Right ventricle myocardium inferior (tissue), 1 donor: ENCODE results near the gene HSF5. TPM values are rescaled to one million over a fixed set of nuclear protein-coding genes. Genes with fewer than 3 reads are reported as not detected.
"Not testable (repeated sequence)": the region's sequence is repeated elsewhere in the genome, so short reads cannot be mapped to it uniquely, and the experiment has no call there.

Source experiments
- ATAC-seq: fragments of 200-7000 bp; cut with Tn5 transposase; one replicate; pipeline ENCODE4 v1.9.1; 2020; ENCODE audit warnings: mild to moderate bottlenecking, moderate library complexity
- DNase-seq: peaks from one replicate; pipeline ENCODE4 v3.0.0; 2021; ENCODE audit errors: missing footprints
- intact Hi-C: fragments of 100-400 bp; cut with DNase I; formaldehyde crosslinking; loops from one replicate; pipeline ENCODE4 v1.11.0; 2022
- total RNA-seq: library from RNA; stranded (reverse); fragmentation: NEBNext Ultra II Directional; extraction: Animal tissue kit (Norgen Biotek cat#: 25700); gene quantifications from one replicate; pipeline ENCODE4 v1.2.1, GENCODE V29; 2021
- donor health status: DM: no; HTN: yes; CAD: no; lungs with severe emphysema.

HSF5 gene
- total RNA-seq, 1 donor from 2014 or later = not detected

DNA sequence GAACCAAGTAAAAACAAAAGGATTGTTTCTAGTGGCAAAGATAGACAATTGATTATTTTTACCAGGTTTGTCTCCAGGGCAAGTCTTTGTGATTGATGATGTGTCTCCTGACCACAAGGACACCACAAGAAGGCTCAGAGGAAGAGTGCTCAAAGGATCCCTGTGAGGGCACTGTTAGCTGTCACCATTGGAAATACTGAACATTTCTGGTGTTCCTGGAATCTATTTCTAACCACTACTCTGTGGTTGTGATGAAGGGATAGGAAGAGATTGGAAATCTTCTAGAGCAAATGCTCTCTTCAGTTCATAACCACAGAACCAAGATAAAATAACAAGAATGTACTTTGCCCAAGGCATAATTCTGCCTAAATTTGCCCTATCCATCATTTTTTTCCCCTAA is 86.2 kb downstream of the HSF5 start:
- ATAC-seq (no peak), DNase-seq (no peak)
- intact Hi-C loops = no loop called here

DNA sequence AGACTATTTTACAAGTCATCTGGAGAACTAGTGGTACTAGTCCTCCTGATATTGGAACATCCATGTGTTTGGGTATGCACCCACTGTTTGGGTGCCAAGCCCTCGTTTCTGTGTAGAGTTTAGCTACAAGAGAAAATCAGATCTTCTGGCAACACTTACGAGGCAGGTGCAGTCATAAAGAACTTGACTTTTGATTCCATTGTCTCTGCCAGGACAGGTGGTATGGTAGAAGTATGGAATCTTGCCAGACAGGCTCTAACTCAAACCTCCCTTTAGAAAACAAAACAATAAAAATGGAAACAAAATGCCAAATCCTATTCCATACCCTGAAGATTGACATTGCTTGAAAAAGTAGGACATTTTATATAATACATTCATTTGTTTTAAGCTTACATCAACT is 86.9 kb downstream of the HSF5 start:
- DNase-seq (no peak), ATAC-seq (no peak)
- intact Hi-C loops = no loop called here

DNA sequence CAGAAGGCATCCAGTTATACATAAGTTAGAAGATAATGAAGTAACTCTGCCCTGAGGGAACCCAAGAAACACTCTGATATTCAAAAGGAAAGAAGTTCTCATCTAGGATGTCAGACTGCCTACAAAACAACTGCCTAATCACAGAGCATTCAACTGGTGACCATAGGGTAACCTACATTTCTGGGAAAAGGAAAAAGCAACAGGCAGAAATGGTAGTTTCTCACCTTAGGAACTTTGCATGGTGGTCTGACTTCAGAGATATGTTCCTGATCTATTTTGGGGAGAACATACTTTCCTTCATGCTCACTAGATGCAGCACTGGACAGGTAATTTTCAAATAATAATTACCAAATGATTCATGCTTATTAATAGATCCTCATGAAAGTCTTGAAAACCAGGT is 87.4 kb downstream of the HSF5 start:
- no peak for DNase-seq
- no peak for ATAC-seq
- intact Hi-C loops = no loop called here

DNA sequence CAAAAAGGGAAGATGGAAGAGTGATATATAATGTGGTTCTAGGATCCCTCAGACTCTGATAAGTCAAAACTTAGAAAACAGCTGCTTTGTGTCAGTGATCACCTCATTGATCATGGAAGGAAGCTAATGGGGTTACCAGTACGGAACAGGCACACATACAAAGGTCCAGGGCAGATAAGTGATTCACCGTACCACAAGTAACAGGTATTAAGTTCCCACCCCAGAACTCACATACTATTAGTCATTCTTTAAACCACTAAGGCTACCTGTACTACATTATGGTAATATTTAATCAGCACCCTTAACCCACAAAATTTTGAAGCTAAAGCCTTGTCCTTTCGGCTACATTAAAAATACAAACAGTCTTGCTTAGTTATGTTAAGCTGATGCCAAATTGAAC is 88.2 kb downstream of the HSF5 start:
- intact Hi-C loops = no loop called here
- DNase-seq (no peak), ATAC-seq (no peak)

DNA sequence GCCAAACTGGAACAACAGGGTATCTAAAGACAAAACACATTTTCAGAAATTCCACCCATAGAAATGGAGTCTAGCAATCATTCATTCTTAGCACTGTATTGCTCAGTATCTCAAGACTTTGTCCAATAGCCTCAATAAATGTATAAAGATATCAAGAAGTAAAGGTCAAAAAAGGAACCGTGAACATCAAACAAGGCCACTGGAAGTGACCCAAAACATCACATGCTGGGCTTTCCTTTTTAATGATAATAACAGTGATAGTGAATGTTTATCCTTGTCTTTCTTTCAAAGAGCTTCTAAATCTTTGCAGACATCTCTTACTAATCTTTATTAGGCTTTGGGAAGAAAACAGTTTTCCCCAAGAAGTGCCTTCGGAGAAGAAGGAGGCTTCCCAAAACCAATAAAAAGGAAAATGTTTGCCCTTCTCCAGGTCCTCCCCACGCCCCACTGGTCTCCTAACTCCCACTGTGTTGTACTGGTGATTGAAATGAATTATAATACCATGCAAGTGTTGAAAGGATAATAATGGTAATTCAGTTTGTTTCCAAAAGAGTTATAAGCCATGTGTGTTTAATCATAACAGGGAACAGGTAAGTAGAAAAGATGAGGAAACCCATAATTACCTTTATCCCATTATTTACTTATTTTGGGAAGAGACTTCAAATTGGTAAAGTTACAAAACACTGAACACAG is 89.5 kb downstream of the HSF5 start:
- ATAC-seq = no peak
- intact Hi-C loops = no loop called here
- no peak for DNase-seq

DNA sequence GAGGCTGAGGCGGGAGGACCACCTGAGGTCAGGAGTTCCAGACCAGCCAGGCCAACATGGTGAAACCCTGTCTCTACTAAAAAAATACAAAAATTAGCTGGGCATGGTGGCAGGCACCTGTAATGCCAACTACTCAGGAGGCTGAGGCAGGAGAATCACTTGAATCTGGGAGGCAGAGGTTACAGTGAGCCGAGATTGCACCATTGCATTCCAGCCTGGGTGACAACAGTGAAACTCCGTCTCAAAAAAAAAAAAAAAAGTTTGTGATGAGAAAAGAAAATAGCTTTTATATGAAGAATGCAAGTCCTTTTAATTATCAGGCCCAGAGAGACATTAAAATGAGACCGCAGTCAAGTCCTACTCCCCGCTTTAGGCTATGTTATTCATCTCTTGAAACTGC is 90.8 kb downstream of the HSF5 start:
- DNase-seq, intact Hi-C loops, ATAC-seq: not testable (repeated sequence)

DNA sequence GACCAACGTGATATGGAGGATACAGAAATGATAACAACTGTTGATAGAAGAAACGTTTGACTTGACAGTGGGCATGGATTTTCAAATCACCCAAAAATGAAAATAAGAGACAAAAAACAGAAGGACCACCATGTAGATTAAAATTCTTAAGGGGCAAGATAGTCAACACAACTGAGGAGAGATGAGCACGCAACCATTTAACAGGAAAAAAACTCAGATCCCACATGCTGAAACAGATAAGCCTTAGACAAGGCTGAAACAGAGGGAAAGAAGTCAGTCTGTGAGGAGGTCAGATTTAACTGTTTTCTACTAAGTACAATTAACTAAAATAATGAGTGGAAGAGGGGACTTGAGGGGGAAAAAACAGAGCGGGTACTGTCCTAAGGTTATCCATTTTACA is 92.0 kb downstream of the HSF5 start:
- intact Hi-C loops = no loop called here
- ATAC-seq (no peak), DNase-seq (no peak)

GRCh38 chr17:58394534-58395223 is 93.5 kb downstream of the HSF5 start:
- ATAC-seq (no peak), DNase-seq (no peak)
- intact Hi-C loops = no loop called here

DNA sequence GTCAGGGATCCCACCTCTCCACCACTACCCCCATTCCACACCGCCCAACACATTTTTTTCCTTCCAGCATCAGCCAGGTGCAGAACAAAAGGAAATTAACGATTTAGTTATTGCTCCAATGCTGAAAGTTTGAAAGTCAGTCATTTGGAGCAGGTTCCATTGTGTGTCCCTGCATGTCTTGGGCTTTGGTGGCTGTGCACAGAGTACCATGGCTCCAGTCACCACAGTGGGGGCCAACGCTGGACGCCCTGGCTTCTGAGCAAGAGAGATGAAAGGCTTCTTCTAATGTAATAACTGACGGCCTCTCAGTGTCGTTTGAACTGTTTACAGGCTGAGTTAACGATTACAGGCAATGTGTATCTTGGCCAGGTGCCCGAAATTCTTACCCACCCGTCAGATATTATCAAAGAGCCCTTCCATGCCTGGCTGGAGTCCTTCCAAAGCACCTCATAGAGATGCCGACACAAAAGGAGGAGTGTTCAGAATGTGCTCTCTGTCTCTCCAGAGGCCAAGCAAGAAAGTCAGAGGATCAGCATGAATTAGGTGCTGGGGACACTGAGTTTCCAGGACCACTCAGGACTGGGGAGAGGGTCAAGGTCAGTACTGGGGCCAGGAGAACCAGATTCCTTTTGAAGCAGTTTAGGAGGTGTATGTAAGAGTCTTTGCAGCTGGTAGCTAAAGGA is 96.8 kb downstream of the HSF5 start:
- intact Hi-C loops = no loop called here
- no peak for DNase-seq
- no peak for ATAC-seq

DNA sequence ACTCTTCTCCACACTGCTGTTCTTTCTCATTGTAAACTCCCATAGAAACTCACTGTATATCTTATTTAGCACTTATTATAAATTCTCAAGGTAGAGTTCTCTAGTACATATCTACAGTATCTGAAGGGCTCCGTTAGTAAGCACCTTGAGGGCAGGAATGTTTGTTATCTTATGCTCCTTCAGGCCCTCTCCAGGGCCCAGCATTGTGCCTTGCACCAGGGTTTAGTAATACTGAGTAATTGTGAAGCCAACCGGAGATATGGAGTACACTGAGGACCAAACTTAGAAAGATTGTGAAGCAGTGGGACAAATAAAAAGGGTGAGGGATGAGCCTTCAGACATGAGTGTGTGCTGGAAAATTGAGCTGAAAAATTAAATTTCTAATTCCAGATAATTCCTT is 97.3 kb downstream of the HSF5 start:
- DNase-seq (no peak), ATAC-seq (no peak)
- intact Hi-C loops = no loop called here

DNA sequence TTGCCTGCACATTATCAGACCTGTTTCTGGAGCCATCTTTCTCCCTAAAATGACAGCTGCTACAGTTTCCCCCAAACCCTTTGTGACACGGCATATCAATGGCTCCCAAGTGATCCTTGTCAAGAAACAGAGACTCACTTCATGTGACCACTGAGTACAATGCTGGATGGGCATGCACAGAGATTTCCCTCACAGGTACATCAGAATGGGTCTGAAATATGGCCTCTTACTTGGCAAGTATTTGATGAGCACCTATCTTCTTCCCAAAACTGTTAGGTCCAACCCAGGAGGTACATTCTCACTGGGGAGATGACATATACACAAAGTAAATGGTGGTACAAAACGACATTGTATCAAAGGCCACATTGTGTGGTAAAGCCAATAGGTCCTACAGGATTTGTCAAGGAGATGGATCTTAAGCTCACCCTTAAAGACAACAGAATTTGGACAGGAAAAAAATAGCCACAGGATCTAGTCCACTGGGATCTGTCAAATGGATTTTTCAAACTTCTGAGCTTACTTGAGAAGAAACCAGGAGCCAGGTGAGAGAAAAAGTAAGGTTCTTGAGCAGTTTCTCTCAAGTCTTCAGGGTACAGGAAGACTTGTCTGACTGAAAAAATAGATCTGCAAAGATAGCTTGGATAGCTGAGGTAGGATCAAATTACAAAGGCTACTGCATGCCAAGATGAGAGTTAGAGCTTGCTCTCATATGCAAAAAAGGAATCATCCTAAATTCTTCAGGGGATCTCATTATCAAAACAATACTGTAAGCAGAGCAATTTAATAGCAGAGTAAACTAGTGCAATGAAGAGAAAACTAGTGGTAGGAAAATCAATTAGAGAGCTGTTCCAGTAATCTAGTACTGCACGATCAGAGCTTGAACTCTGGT is 99.7 kb downstream of the HSF5 start:
- DNase-seq (no peak), ATAC-seq (no peak)
- intact Hi-C loops = no loop called here

DNA sequence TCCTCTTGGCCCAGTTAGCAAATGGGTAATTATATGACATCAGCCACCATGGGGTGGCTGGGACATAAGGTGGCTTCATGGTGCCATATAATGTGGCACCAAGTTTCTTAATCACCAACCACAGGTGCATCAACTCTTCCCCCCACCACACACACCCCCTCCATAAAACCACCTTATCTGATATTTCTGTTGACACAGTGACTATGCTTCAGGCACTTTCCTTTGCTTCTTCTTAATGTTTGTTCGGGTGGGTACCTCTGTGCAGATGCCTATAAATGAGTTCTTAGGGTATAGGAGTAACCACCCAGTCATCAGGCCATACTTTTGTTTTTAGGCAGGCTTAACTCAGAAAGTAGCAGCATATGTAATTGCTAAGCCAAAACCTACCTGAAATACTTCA is 100.4 kb downstream of the HSF5 start:
- intact Hi-C loops = no loop called here
- no peak for DNase-seq
- no peak for ATAC-seq

- ATAC-seq (no peak), DNase-seq (no peak)
- intact Hi-C loops = no loop called here
Measured at GRCh38 chr17:58386708-58387107, 101.5 kb downstream of the HSF5 start.

DNA sequence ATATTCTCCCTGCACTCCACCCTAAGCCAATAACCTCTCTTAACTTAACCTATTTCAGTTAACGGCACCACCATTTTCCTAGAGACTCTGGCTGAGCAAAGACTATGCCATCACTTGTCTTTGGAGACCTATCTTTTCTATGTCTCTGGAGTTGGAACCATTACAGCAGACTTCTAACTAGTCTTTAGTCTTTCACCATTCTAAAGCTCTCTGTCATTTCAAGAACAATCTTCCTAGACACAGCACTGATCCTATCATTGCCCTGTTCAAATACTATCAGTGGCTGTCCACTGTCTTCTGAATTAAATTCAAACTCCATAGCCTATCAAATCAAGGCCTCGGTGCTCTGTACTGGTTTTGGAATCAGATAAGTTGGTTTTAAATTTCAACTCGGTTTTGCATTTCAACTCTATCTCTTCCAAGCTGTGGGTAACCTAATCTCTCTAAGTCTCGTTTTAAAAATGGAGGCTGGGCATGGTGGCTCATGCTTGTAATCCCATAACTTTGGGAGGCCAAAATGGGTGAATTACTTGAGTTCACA is 102.8 kb downstream of the HSF5 start:
- intact Hi-C loops = no loop called here
- no peak for DNase-seq
- ATAC-seq = no peak

DNA sequence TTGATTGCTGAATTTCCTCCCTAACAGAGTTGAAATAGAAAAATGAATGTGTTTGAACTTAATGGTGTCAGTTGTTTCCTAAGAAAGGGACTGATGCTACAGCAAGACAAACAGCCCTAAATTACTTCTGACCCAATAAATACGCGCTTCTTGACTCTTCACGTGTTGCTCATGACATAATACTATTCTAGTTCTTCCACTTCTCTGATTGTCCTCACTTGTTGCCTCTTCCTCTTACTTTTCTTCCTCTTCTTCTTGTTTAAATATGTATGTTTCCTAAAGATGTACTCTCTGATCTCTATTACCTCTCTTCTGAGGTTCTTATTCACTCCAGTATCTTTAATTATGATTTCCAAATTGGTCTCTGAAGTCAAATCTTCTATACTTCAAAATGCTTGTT is 103.3 kb downstream of the HSF5 start:
- no peak for ATAC-seq
- intact Hi-C loops = no loop called here
- DNase-seq = no peak

DNA sequence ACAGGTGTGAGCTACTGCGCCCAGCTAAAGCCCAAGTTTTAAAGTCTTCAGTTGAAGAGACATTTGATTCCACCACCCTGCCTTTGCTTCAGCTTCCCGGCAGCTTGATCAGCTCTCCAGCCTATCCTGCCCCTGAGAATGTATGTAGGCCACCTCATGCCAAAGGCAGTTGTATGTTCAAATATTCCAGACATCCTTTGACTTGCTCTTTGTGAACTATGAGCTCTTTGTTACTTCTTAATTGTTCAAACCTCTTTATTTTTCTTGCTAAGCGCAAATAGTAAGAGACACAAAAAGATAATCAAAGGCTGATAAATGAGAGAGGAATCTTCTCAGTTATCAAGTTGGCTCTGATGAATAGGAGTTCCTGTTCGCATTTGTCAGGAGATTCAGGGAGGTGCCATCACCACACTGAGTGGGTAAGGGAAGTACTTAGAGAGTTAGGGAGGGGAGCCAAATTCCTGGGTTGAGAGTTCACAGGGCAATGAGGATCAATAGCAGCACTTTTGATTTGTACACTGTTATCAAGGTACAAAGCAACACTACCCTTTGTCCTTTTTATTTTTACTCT is 104.2 kb downstream of the HSF5 start:
- ATAC-seq = no peak
- no peak for DNase-seq
- intact Hi-C loops = no loop called here

GRCh38 chr17:58382872-58383242 is 105.4 kb downstream of the HSF5 start:
- DNase-seq (no peak), ATAC-seq (no peak)
- intact Hi-C loops = no loop called here

- ATAC-seq = no peak
- intact Hi-C loops = no loop called here
Measured at GRCh38 chr17:58382108-58382871, 105.9 kb downstream of the HSF5 start.

More at GRCh38 chr17:58382108-58382871, 105.9 kb downstream of the HSF5 start:
- no peak for DNase-seq
